GM12892 (cell line): ENCODE results near the gene PEX5.

Experiments used
- POLR2A ChIP-seq: IDR thresholded peaks from 2 replicates; pipeline ENCODE4 v1.6.1; 2011; ENCODE audit warnings: low read depth, low read length, control low read depth
- POLR2AphosphoS5 ChIP-seq: IDR thresholded peaks from 2 replicates; pipeline ENCODE4 v1.6.1; 2011; ENCODE audit warnings: low read depth, low read length, control low read depth
- TAF1 ChIP-seq: IDR thresholded peaks from 2 replicates; pipeline ENCODE4 v1.6.1; 2011; ENCODE audit warnings: low read depth, mild to moderate bottlenecking, control low read depth, low read length, borderline replicate concordance

DNA sequence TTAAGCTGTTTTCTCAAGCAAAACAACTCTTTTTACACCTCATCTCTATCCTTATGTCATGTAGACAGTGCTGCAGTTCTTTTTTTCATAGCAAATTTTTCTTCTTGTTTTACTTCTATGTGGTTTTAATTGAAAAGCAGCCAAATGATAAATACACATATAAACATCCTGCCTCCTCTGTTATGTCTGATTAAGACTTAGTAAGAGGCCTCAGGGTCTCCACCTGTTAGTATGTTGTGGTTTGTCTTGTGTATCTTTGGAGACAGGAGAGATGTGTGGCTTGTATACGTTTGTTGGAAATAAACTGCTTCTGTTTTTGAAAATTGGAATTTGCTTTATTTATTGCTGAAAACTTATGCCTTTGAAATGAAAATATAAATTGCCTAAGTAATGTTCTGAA is 32.0 kb downstream of the PEX5 start:
- no peak for TF ChIP-seq POLR2A
- TF ChIP-seq POLR2AphosphoS5, result no peak
- TF ChIP-seq TAF1, result no peak
